Neutrophil (primary cell): Measurements from ENCODE around the gene DIP2A.
A peak's percentile ranks its signal among the peaks of the same experiment; 100 is the strongest.

Experiments
- H3K27ac ChIP-seq: fragments of 200-600 bp; sonication (generic); 2 replicates; pipeline ENCODE4 v1.5.1; 2016; ENCODE audit warnings: mild to moderate bottlenecking, moderate library complexity
- H3K27me3 ChIP-seq: fragments of 200-600 bp; sonication (generic); 2 replicates; pipeline ENCODE4 v1.6.0; 2016; ENCODE audit warnings: mild to moderate bottlenecking
- H3K36me3 ChIP-seq: fragments of 200-600 bp; sonication (generic); 2 replicates; pipeline ENCODE4 v1.5.1; 2017
- H3K4me1 ChIP-seq, 2 experiments: fragments of 200-600 bp in 1 of 2; sonication (generic) in 1 of 2; 1 replicate in 1 of 2; 2 replicates in 1 of 2; pipeline versions ENCODE4 v1.5.1 to v1.6.1; 2013 to 2016; ENCODE audit warnings: low read depth in 1 of 2, low read length in 1 of 2, mild to moderate bottlenecking in 1 of 2, moderate library complexity in 1 of 2; ENCODE audit not compliant: control insufficient read depth in 1 of 2, insufficient read depth in 1 of 2
- H3K4me3 ChIP-seq, 2 experiments: fragments of 200-600 bp in 1 of 2; sonication (generic) in 1 of 2; 1 replicate in 1 of 2; 2 replicates in 1 of 2; pipeline ENCODE4 v1.5.1; 2013 to 2016; ENCODE audit warnings: low read depth in 1 of 2, low read length in 1 of 2, mild to moderate bottlenecking in 1 of 2, moderate library complexity in 1 of 2
- H3K9me3 ChIP-seq: fragments of 200-600 bp; sonication (generic); 2 replicates; pipeline ENCODE4 v1.5.1; 2016
- CTCF ChIP-seq: fragments of 200-600 bp; sonication (generic); IDR thresholded peaks from 2 replicates; pipeline ENCODE4 v1.5.1; 2016; ENCODE audit warnings: antibody characterized with exemption

The DIP2A gene

GRCh38 chr21:46546799-46547198 is 88.1 kb downstream of the DIP2A start:
- TF ChIP-seq CTCF, result no peak
- no peaks in the 10 kb centered on the region for H3K27me3 ChIP-seq
- peaks cover 32 to 34% of the 10 kb centered on the region in 2 experiments for H3K4me1 ChIP-seq
- H3K9me3 ChIP-seq, result no peaks in the 10 kb centered on the region
- H3K4me3 ChIP-seq, result no peak overlapping the region
- peaks cover 61% of the 10 kb centered on the region for H3K36me3 ChIP-seq
- H3K27ac ChIP-seq, result no peak overlapping the region

- Histone ChIP-seq H3K27me3 (no peaks in the 10 kb centered on the region), H3K9me3 (no peaks in the 10 kb centered on the region), H3K27ac (peak overlapping the region; percentile 94), H3K36me3 (peaks cover 44% of the 10 kb centered on the region), H3K4me3 (no peak overlapping the region), H3K4me1 (peaks cover 53% of the 10 kb centered on the region in 2 experiments)
- TF ChIP-seq CTCF, result no peak
Observed at GRCh38 chr21:46549650-46550049, 91.0 kb downstream of the DIP2A start.

DNA sequence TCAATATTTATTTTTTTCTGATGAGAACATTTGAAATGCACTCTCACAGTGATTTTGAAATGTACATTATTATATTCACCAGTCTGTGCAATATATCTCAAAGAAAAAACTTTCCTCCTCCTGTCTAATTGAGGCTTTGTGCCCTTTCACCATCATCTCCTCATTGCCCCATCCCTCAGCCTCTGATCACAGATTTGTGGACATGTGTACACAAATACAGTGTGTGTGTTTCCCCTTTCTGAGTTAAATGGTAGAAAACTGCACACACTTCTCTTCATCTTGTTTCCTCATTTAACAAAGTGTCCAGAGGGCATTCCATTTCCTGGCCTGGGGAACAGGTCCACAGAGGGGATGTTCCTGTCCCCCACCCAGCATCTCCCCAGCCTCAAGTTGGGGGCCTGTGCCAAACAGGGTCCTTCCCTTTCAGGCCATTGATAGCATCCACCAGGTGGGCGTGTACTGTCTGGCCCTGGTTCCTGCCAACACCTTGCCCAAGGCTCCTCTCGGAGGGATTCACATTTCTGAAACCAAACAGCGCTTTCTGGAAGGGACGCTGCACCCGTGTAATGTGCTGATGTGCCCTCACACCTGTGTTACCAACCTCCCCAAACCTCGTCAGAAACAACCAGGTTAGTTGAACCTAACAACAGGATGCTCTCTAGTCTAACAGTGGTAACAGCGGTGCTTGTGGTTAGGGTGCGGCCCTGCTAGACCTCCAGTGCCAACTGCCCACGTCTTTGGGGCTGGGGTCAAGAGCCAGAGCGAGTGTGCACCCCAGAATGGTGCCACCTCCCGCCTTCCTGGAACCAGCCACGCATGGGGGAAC is 91.6 kb downstream of the DIP2A start:
- Histone ChIP-seq H3K36me3 (peaks cover 44% of the 10 kb centered on the region), H3K27ac (peak overlapping the region; percentile 94), H3K9me3 (no peaks in the 10 kb centered on the region), H3K4me1 (peaks cover 53% of the 10 kb centered on the region in 2 experiments), H3K4me3 (peak overlapping the region in 1 of 2 experiments; percentile 62), H3K27me3 (no peaks in the 10 kb centered on the region)
- TF ChIP-seq CTCF, result no peak

DNA sequence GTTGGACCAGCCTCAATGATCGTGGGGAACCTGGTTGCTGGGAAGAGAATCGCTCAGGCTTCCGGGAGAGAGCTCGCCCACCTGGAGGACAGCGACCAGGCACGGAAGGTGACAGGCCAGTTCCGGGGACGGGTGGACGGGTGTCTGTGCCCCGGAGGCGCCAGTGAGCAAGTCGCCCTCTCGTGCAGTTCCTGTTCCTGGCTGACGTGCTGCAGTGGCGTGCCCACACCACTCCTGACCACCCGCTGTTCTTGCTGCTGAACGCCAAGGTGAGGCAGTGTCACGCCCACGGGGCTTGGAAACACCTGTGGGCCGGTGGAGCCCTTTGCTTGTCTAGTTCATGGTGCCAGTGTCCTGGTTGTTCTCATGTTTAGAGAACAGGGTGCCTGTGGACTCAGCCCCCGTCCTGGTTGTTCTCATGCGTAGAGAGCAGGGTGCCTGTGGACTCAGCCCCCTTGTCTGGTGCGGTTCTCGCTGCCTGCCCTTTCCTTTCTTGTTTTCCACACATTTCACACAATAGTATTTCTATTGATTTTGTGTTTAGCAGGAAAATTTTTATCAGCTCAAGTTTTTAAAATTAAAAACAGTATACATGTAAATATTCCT is 93.0 kb downstream of the DIP2A start:
- Histone ChIP-seq H3K36me3 (peaks cover 44% of the 10 kb centered on the region), H3K4me1 (peaks cover 53% of the 10 kb centered on the region in 2 experiments), H3K4me3 (peak overlapping the region; percentile 59 to 62), H3K27ac (peak overlapping the region; percentile 94), H3K9me3 (no peaks in the 10 kb centered on the region), H3K27me3 (no peaks in the 10 kb centered on the region)
- TF ChIP-seq CTCF, result peak; percentile 57

GRCh38 chr21:46552274-46552673 is 93.6 kb downstream of the DIP2A start:
- Histone ChIP-seq H3K4me3 (peak overlapping the region; percentile 59 to 62), H3K27ac (peak overlapping the region; percentile 94), H3K9me3 (no peaks in the 10 kb centered on the region), H3K36me3 (peaks cover 45% of the 10 kb centered on the region), H3K4me1 (peaks cover 53% of the 10 kb centered on the region in 2 experiments), H3K27me3 (no peaks in the 10 kb centered on the region)
- no peak for TF ChIP-seq CTCF
